Measurements from ENCODE around the gene TTLL5. TPM values are rescaled to one million over a fixed set of nuclear protein-coding genes. Genes with fewer than 3 reads are reported as not detected.

The TTLL5 gene
- total and polyA plus RNA-seq, 9 of the 15 experiments (the other 6 are each of a cell fraction or from before 2014, with no cell fraction given) = 4.1 to 18.9 (median 12.6) TPM

DNA sequence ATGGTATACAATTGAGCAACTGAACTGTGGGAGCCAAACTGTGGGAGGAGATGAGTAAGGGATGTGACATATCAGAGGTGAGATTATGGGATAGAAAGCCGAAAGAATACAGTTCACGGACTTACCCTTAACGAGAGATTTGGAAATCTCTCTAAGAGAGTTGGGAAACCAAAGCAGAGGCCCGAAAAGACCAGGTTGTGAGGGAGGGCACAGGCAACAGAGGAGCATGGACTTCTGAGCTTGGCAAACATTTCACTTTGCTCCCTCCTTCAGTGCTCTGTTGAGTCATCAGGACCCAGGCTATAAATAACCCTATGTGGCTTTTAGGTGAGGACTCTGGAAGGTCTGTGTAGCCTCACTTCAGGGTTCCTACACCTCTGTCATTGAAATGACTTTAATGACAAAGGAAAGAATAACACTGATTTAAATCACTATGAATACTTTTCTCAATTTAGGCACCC is 200.1 kb downstream of the TTLL5 start:
- POLR2A ChIA-PET = interaction anchor here (0.6 to 1.4 kb wide), 3 partner anchors 17 to 99 kb away, joined by 3 to 4 read pairs (median 4); no protein-coding TSS in a partner anchor
- in situ Hi-C loops (cut with MboI) = no loop called here
- Histone ChIP-seq H3K9me1 (ENCODE audit: control insufficient read depth, insufficient read depth, low read length) (no peaks in the 10 kb centered on the region), H3K4me2 (ENCODE audit: insufficient read depth, low read length) (peak overlapping the region; percentile 46), H3K4me1 (replicated peaks in 1 of 2; ENCODE audit: control insufficient read depth in 2 of 2, insufficient read depth in 2 of 2, low read length in 2 of 2) (peaks cover 0 to 22% of the 10 kb centered on the region in 2 experiments; a peak in 3 of 5 replicates), H3K27me3 (ENCODE audit: control insufficient read depth in 2 of 2, insufficient read depth in 2 of 2, low read length in 2 of 2) (no peaks in the 10 kb centered on the region), H2AFZ (ENCODE audit: low read depth, low read length) (peak overlapping the region; percentile 10; the same call in 1 of the 2 replicates), H3K79me2 (ENCODE audit: control insufficient read depth, insufficient read depth, low read length) (no peaks in the 10 kb centered on the region), H3K9me3 (replicated peaks; ENCODE audit: control insufficient read depth, insufficient read depth, low read depth, low read length) (no peaks in the 10 kb centered on the region), H4K20me1 (replicated peaks; ENCODE audit: control insufficient read depth, insufficient read depth, low read length) (no peaks in the 10 kb centered on the region), H3K27ac (ENCODE audit: extremely low read depth, low read depth, low read length) (peak overlapping the region; percentile 50; the same call in 2 of the 3 replicates), H3K4me3 (no peak overlapping the region), H3K36me3 (ENCODE audit: control insufficient read depth, insufficient read depth, low read length) (no peaks in the 10 kb centered on the region), H3K9ac (ENCODE audit: insufficient read depth in 1 of 2, low read depth in 2 of 2, low read length in 2 of 2) (no peak overlapping the region)
- ATAC-seq (peak; percentile 79), FAIRE-seq (peak; percentile 67), DNase-seq (ENCODE audit: extremely low read depth in 1 of 4, low spot score in 3 of 4) (peak; percentile 14 to 39 (median 22))
- no TSS peak for BruUV-seq (replicated peaks)
- intact Hi-C loops (cut with micrococcal nuclease) = loop anchor here (5.0 kb wide), 1 partner anchor 149 kb away; no protein-coding TSS in a partner anchor
- CTCF ChIA-PET (ENCODE audit: low intra/inter-chr PET ratio) = no interaction called here
- 2% methylated on average over 4 of the region's 4 CpGs for WGBS (ENCODE audit: insufficient coverage, low coverage, missing lambda C conversion rate)
- TF ChIP-seq CSDE1 (IDR thresholded peaks at IDR 0.05) (no peak), ZNF586 (CRISPR knock-in tag; conservative IDR thresholded peaks at IDR 0.05) (no peak), HEY1 (CRISPR knock-in tag; IDR thresholded peaks at IDR 0.05; ENCODE audit: borderline replicate concordance) (no peak), CBFB (CRISPR knock-in tag; IDR thresholded peaks at IDR 0.05) (no peak), SIRT6 (IDR thresholded peaks at IDR 0.05; ENCODE audit: low read depth, low read length) (no peak), ZNF165 (CRISPR knock-in tag; IDR thresholded peaks at IDR 0.05; ENCODE audit: borderline replicate concordance) (no peak), POLR2AphosphoS2 (IDR thresholded peaks at IDR 0.05; ENCODE audit: low read length) (no peak), ZFX (CRISPR knock-in tag; IDR thresholded peaks at IDR 0.05) (no peak), ZNF717 (CRISPR knock-in tag; IDR thresholded peaks at IDR 0.05) (no peak), CEBPG (CRISPR knock-in tag; IDR thresholded peaks at IDR 0.05) (no peak), CEBPG (tag; conservative IDR thresholded peaks at IDR 0.05 in 1 of 2, IDR thresholded peaks at IDR 0.05 in 1 of 2) (peak in 1 of 2 experiments; percentile 68; a peak in 3 of 4 replicates), EGR1 (conservative IDR thresholded peaks at IDR 0.05) (peak; percentile 47; the same call in 1 of the 2 replicates), CCNT2 (IDR thresholded peaks at IDR 0.05; ENCODE audit: borderline replicate concordance, extremely low read depth, insufficient read length, low read depth, low read length) (no peak), MEF2A (IDR thresholded peaks at IDR 0.05; ENCODE audit: control insufficient read depth, low read depth, low read length) (peak; percentile 75), CEBPB (tag; IDR thresholded peaks at IDR 0.05) (peak; percentile 84), MEF2D (tag; conservative IDR thresholded peaks at IDR 0.05; ENCODE audit: low read depth) (peak; percentile 81), TBP (optimal IDR thresholded peaks at IDR 0.05; ENCODE audit: low read depth, low read length) (no peak), SMARCE1 (IDR thresholded peaks at IDR 0.05) (0 out of 2 replicates have a peak, but pooled peaks have one; percentile 46), FOXK1 (CRISPR knock-in tag; IDR thresholded peaks at IDR 0.05; ENCODE audit: borderline replicate concordance) (no peak), ELF2 (CRISPR knock-in tag; IDR thresholded peaks at IDR 0.05) (no peak), ZNF217 (CRISPR knock-in tag; IDR thresholded peaks at IDR 0.05) (no peak)
- TF ChIP-seq, protein P1, sequence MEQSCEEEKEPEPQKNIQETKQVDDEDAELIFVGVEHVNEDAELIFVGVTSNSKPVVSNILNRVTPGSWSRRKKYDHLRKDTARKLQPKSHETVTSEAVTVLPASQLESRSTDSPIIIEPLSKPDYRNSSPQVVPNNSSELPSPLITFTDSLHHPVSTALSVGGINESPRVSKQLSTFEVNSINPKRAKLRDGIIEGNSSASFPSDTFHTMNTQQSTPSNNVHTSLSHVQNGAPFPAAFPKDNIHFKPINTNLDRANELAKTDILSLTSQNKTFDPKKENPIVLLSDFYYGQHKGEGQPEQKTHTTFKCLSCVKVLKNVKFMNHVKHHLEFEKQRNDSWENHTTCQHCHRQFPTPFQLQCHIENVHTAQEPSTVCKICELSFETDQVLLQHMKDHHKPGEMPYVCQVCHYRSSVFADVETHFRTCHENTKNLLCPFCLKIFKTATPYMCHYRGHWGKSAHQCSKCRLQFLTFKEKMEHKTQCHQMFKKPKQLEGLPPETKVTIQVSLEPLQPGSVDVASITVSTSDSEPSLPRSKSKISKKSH (CRISPR knock-in tag; IDR thresholded peaks at IDR 0.05) = no peak
- TF ChIP-seq, protein P2, sequence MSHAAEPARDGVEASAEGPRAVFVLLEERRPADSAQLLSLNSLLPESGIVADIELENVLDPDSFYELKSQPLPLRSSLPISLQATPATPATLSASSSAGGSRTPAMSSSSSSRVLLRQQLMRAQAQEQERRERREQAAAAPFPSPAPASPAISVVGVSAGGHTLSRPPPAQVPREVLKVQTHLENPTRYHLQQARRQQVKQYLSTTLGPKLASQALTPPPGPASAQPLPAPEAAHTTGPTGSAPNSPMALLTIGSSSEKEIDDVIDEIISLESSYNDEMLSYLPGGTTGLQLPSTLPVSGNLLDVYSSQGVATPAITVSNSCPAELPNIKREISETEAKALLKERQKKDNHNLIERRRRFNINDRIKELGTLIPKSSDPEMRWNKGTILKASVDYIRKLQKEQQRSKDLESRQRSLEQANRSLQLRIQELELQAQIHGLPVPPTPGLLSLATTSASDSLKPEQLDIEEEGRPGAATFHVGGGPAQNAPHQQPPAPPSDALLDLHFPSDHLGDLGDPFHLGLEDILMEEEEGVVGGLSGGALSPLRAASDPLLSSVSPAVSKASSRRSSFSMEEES (CRISPR knock-in tag; IDR thresholded peaks at IDR 0.05) = no peak
